ENCODE measurements around the gene ANO4.

ANO4 gene

DNA sequence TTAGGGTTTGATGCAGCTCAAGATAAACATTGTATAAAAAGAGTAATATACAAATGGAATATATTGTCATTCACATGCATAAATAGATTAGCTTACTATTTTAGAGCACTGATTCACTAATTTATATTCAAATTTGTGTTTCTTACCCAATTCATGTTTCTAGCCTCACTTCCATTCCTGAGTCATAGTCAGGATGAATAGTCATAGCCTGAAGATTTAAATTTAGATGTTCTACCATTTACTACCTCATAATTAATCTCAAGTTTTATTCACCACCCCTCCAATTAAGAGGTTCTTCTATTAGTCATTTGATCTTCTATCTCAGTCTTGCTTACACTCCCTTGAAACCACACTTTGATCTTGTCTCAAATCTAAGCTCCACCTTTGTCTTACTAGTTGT is 38.7 kb downstream of the ANO4 start:
- no peaks in the 10 kb centered on the region for H3K36me3 ChIP-seq (ENCODE audit: insufficient read depth, low read length)
- H3K9ac ChIP-seq (ENCODE audit: low read depth, low read length), result no peak overlapping the region
- no peaks in the 10 kb centered on the region for H3K4me1 ChIP-seq (ENCODE audit: insufficient read depth, low read length)
- no peaks in the 10 kb centered on the region for H3K9me3 ChIP-seq (ENCODE audit: control insufficient read depth, insufficient read depth, low read length)

DNA sequence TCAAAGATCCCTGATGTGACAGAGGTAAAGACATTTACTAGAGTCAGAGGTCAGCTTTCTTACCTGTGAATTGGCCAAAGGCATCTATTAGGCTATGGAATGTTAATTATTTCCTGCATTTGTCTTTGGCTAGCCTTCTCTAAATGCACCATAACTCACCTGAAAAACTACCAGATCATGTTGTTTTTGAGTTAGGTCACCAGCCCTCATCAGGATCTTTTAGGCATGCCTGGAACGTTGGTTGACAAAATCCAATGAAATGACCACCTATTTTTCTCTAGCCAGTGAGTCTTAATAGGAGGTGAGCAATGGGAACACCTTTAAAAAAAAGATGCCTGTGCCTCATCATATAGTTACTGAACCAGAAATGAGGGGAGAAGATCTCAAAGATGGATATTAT is 46.2 kb downstream of the ANO4 start:
- Histone ChIP-seq H3K9ac (ENCODE audit: low read depth, low read length) (no peak overlapping the region), H3K9me3 (ENCODE audit: control insufficient read depth, insufficient read depth, low read length) (no peaks in the 10 kb centered on the region), H3K4me1 (ENCODE audit: insufficient read depth, low read length) (no peaks in the 10 kb centered on the region), H3K36me3 (ENCODE audit: insufficient read depth, low read length) (no peaks in the 10 kb centered on the region)

DNA sequence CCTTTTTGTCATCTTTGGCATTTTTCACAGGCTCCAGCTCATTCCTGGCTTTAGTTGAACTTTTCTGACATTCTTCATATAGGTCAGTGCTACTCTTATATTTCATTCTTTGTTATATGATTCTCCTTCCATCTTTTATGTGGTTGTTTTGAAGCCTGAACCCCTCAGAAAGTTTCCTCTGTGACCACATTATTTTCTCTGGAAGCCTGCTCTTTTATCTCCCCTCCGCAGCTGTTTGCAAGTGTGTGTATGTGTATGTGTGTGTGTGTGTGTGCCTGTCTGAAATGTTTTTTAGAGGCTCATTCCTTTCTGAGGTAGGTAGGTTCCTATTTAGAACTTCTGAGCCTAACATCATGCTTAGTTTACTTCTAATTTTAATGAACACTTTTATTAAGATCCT is 47.6 kb downstream of the ANO4 start:
- Histone ChIP-seq H3K36me3 (ENCODE audit: insufficient read depth, low read length) (no peaks in the 10 kb centered on the region), H3K9me3 (ENCODE audit: control insufficient read depth, insufficient read depth, low read length) (no peaks in the 10 kb centered on the region), H3K4me1 (ENCODE audit: insufficient read depth, low read length) (no peaks in the 10 kb centered on the region), H3K9ac (ENCODE audit: low read depth, low read length) (no peak overlapping the region)

DNA sequence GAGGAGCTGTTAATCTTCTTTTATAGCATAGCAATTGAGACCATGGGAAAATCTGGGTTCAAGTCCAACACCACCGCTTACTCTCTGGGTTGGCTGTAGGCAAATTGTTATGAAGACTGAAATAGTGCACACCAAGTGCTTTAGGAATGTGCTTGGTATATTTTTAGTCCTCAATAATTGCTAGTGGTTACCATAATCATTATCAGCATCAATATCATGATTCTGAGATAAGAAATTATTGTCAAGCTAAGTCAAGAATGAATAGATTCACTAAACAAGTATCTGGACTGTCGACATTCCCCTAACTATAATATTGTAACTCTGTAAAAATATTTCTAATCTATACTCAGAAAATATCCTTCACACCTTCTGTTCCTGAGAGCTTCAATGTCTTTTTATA is 48.5 kb downstream of the ANO4 start:
- Histone ChIP-seq H3K36me3 (ENCODE audit: insufficient read depth, low read length) (no peaks in the 10 kb centered on the region), H3K9me3 (ENCODE audit: control insufficient read depth, insufficient read depth, low read length) (no peaks in the 10 kb centered on the region), H3K4me1 (ENCODE audit: insufficient read depth, low read length) (no peaks in the 10 kb centered on the region), H3K9ac (ENCODE audit: low read depth, low read length) (no peak overlapping the region)

DNA sequence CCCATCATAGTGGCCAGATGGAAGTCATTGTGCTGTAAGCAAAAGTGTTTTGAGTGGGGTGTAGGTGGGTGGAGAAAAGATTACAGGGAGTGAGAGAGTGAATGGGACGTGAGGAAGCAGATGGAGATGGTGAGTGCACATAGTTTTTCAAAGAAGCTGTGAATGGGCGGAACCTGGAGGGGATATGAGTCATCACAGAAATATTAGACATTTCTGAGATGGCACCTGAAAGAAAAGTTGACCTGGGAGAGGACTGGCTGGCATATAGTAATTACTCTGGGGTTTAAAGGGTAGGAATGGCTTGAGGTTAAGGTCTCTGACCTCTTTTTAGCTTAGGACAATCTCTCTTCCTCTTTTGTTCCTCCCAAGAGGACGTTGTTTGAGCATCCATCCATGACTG is 50.5 kb downstream of the ANO4 start:
- Histone ChIP-seq H3K4me1 (ENCODE audit: insufficient read depth, low read length) (no peaks in the 10 kb centered on the region), H3K36me3 (ENCODE audit: insufficient read depth, low read length) (no peaks in the 10 kb centered on the region), H3K9me3 (ENCODE audit: control insufficient read depth, insufficient read depth, low read length) (no peaks in the 10 kb centered on the region), H3K9ac (ENCODE audit: low read depth, low read length) (no peak overlapping the region)

DNA sequence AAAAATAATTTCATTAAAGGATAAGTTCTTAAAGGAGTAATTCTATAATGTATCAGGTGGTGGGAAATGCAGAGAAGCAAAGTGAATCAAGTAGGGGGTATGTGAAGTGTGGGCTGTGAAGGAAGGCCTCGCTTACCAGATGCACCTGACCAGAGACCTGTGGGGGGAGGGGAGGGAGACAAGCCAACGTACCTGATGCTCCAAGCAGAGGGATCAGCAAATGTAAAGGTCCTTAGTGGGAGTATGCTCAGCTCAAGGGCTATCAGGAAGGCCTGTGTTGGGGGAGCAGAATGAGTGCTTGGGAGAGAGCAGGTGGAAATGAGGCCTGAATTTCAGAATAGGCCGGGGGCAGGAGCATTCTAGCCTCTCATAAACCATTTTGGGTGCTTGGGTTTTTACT is 57.1 kb downstream of the ANO4 start:
- Histone ChIP-seq H3K9me3 (ENCODE audit: control insufficient read depth, insufficient read depth, low read length) (no peaks in the 10 kb centered on the region), H3K4me1 (ENCODE audit: insufficient read depth, low read length) (no peaks in the 10 kb centered on the region), H3K9ac (ENCODE audit: low read depth, low read length) (no peak overlapping the region), H3K36me3 (ENCODE audit: insufficient read depth, low read length) (no peaks in the 10 kb centered on the region)

DNA sequence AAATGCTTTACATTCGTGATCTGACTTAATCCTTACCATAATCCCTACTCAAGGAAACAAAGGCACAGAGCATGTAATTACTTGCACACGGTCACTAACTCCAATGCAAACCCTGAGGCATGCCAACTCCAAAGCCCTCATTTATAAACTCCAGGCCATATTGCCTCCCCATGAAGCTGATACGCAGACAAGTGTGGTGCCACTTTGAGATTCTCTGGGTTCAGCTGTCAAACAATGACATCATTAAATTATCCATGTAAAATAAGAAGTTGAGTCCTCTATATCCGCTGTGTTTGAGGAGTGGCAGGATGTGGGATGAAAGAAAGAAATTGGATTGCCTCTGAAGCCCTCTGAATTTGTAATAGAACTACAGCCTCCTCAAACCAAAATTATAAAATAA is 62.8 kb downstream of the ANO4 start:
- H3K9me3 ChIP-seq (ENCODE audit: control insufficient read depth, insufficient read depth, low read length), result no peaks in the 10 kb centered on the region
- no peak overlapping the region for H3K9ac ChIP-seq (ENCODE audit: low read depth, low read length)
- H3K36me3 ChIP-seq (ENCODE audit: insufficient read depth, low read length), result no peaks in the 10 kb centered on the region
- H3K4me1 ChIP-seq (ENCODE audit: insufficient read depth, low read length), result no peaks in the 10 kb centered on the region

DNA sequence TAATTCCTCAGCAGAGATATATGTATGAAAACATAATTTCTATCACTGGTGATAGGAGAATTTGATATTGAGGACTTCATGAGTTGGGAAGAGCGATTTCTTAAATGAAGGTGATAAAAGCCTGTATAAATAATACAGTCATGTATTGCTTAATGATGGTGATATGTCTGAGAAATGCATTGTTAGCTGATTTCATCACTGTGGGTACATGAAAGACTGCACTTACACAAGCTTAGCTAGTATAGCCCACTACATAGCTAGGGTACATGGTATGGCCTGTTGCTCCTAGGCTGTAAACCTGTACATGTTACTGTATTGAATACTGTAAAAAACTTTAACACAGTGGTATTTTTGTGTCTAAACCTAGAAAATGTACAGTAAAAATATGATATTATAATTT is 63.4 kb downstream of the ANO4 start:
- no peak overlapping the region for H3K9ac ChIP-seq (ENCODE audit: low read depth, low read length)
- no peaks in the 10 kb centered on the region for H3K36me3 ChIP-seq (ENCODE audit: insufficient read depth, low read length)
- H3K4me1 ChIP-seq (ENCODE audit: insufficient read depth, low read length), result no peaks in the 10 kb centered on the region; the same call in 1 of the 2 replicates
- no peaks in the 10 kb centered on the region for H3K9me3 ChIP-seq (ENCODE audit: control insufficient read depth, insufficient read depth, low read length)

DNA sequence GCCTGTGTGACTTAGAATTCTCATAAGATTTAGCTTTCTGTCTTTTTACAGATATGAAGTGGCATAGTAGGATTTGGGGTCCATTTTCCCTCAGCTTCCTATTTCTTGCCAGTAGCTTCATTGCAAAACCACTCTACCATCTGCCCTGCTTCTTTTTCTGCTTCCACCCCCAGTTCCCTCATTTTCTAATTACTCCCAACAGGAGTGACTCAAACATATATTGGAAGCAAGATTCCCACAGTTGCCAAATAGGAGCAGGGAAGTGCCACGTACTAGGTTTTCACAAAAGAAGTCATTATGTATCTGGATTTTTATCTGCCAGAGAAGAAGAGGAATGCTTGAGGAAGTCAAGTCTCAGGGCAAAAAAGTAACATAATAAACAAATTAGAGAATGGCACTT is 64.1 kb downstream of the ANO4 start:
- Histone ChIP-seq H3K9ac (ENCODE audit: low read depth, low read length) (no peak overlapping the region), H3K9me3 (ENCODE audit: control insufficient read depth, insufficient read depth, low read length) (no peaks in the 10 kb centered on the region), H3K4me1 (ENCODE audit: insufficient read depth, low read length) (no peaks in the 10 kb centered on the region; the same call in 1 of the 2 replicates)

DNA sequence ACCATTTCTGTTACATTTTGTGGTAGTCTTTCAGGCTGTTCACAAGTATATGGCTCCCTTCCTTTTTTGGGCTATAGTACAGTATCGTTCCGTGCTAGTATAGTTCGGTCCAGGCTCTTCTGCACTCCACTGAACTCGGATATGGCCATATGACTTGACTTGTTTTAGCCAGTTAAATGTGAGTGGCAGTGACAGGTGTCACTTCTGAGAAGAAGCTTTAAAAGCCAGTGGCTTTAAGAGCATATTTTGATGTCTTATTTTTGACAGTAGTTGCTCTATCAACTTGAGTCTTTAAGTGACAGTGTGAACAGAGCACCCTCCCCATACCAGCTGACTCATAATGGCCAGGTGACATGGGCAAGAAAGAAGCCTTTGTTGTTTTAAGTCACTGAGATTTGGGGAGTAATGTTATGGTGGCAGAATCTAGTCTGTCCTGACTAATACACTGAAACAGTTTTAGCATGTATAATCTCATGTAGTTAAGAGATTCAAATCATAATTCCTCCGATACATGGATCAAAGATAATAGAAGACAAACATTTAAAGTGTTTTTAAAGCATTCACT is 64.6 kb downstream of the ANO4 start:
- H3K9me3 ChIP-seq (ENCODE audit: control insufficient read depth, insufficient read depth, low read length), result no peaks in the 10 kb centered on the region
- H3K9ac ChIP-seq (ENCODE audit: low read depth, low read length), result no peak overlapping the region
- no peaks in the 10 kb centered on the region; the same call in 1 of the 2 replicates for H3K4me1 ChIP-seq (ENCODE audit: insufficient read depth, low read length)
- no peaks in the 10 kb centered on the region for H3K36me3 ChIP-seq (ENCODE audit: insufficient read depth, low read length)

More for the DNA sequence above, 64.1 kb downstream of the ANO4 start:
- H3K36me3 ChIP-seq (ENCODE audit: insufficient read depth, low read length), result no peaks in the 10 kb centered on the region

DNA sequence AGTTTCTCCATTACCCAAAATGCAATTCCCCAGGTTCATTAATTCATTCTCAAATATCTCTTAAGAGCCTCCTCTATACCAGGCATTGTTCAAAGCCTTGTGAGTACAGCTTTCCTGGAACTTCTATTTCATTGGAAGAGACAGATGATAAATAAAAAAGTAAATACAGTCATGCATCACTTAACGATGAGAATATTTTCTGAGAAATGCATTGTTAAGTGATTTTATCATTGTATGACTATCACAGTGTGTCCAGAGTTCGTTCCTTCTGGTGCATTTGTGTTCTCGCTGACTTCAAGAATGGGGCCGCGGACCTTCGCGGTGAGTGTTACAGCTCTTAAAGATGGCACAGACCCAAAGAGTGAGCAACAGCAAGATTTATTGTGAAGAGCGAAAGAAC is 66.0 kb downstream of the ANO4 start:
- Histone ChIP-seq H3K4me1 (ENCODE audit: insufficient read depth, low read length) (no peaks in the 10 kb centered on the region; the same call in 1 of the 2 replicates), H3K9ac (ENCODE audit: low read depth, low read length) (no peak overlapping the region), H3K36me3 (ENCODE audit: insufficient read depth, low read length) (no peaks in the 10 kb centered on the region), H3K9me3 (ENCODE audit: control insufficient read depth, insufficient read depth, low read length) (no peaks in the 10 kb centered on the region)

DNA sequence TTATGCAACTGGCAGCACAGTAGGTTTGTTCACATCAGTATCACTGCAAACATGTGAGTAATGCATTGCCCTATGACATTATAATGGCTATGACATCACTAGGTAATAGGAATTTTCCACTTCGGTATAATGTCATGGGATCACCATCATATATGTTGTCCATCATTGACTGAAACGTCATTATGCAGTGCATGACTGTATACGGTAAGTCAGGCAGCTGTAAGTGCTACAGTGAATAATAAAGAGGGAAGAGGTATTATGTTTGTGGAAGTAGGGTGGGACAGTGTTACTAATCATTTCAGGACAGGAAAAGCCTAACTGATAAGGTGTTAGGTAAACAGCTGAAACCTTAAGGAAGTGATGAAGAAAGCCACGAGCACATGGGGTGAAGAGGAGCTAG is 68.1 kb downstream of the ANO4 start:
- H3K9me3 ChIP-seq (ENCODE audit: control insufficient read depth, insufficient read depth, low read length), result no peaks in the 10 kb centered on the region
- no peaks in the 10 kb centered on the region for H3K36me3 ChIP-seq (ENCODE audit: insufficient read depth, low read length)
- H3K9ac ChIP-seq (ENCODE audit: low read depth, low read length), result no peak overlapping the region
- no peaks in the 10 kb centered on the region; the same call in 1 of the 2 replicates for H3K4me1 ChIP-seq (ENCODE audit: insufficient read depth, low read length)

DNA sequence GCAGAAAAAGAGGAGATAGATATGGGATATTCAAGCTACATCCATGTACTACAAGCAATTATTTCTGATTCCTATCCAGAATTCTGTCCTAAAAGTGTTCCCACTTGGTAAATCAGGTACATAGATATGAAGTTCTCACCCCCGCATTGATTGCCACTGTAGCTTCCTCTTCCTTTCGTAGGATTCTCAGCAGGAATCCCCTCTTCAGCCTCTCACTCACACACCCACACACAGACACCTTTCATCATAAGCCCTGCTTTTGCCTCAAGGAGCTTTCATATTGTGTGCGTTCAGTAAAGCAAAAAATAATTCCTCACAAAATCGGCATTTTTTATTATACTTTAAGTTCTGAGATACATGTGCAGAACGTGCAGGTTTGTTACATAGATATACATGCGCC is 69.8 kb downstream of the ANO4 start:
- Histone ChIP-seq H3K9me3 (ENCODE audit: control insufficient read depth, insufficient read depth, low read length) (no peaks in the 10 kb centered on the region), H3K4me1 (ENCODE audit: insufficient read depth, low read length) (no peaks in the 10 kb centered on the region; the same call in 1 of the 2 replicates), H3K36me3 (ENCODE audit: insufficient read depth, low read length) (no peaks in the 10 kb centered on the region), H3K9ac (ENCODE audit: low read depth, low read length) (no peak overlapping the region)

DNA sequence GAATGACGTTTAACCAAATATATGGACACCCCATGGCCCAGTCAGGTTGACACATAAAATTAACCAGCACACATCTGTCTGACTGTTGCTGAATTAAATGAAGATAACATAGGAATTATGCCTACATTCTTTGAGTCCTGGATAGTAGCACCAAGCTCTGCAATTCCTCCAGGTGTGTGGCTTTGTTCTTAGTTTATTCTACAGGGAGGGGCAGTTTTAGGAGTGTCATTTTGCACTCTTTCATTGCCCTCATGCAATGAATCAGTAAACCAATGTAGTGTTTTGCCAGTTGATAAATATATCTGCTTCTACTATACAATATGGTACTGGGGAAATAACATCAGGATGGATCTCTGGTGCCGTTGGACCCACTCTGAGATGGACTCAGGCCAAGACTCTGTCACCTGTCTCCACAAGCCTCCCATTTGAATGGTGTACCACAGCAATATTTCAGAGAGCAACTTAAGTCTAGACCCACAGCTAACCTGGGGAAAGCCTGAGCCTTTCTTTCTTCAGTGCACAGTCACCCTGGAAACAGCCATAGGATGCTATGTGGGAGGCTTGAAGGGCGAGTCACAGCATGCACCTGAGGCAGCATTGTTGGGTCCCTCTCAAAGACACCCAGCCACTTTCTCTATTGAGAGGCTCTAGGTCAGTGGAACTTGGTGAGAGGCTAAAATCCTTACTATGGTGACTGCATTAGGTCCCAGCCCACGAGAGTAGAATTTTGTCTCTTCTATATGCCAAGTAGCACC is 73.2 kb downstream of the ANO4 start:
- no peaks in the 10 kb centered on the region; the same call in 1 of the 2 replicates for H3K4me1 ChIP-seq (ENCODE audit: insufficient read depth, low read length)
- no peaks in the 10 kb centered on the region for H3K36me3 ChIP-seq (ENCODE audit: insufficient read depth, low read length)
- H3K9me3 ChIP-seq (ENCODE audit: control insufficient read depth, insufficient read depth, low read length), result no peaks in the 10 kb centered on the region
- no peak overlapping the region for H3K9ac ChIP-seq (ENCODE audit: low read depth, low read length)

DNA sequence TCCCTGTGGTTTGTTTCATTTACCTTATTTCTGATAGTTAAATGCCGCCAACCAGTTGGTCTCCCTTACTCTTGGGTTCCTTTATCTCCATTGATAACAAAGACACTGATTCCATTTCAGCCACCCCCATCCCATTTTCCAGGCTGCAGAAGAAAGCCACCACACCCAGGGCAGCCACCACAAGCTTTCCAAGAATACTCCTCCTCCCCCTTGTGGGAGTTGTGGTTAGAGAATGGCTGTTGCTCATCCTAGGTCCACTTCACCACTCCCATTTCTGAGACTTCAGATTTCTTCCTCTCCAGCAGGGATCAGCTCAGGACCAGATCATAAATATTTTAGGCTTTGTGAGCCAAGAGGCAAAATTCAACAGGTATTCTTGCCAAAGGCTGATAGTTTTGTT is 73.9 kb downstream of the ANO4 start:
- no peaks in the 10 kb centered on the region for H3K4me1 ChIP-seq (ENCODE audit: insufficient read depth, low read length)
- no peaks in the 10 kb centered on the region for H3K36me3 ChIP-seq (ENCODE audit: insufficient read depth, low read length)
- no peak overlapping the region for H3K9ac ChIP-seq (ENCODE audit: low read depth, low read length)
- no peaks in the 10 kb centered on the region for H3K9me3 ChIP-seq (ENCODE audit: control insufficient read depth, insufficient read depth, low read length)

Data from ES-I3 (cell line).